Smooth muscle cell (in vitro differentiated cells): Measurements from ENCODE around the gene MLH3. TPM values are rescaled to one million over a fixed set of nuclear protein-coding genes. Genes with fewer than 3 reads are reported as not detected.

Experiments used
- DNase-seq: peaks from one replicate; lab custom pipeline; 2025; ENCODE audit not compliant: unreplicated experiment; lab: John Stamatoyannopoulos, UW
- H2AFZ ChIP-seq: fragments of 200-600 bp; sonication (generic); 2 replicates; pipeline ENCODE4 v1.6.0; 2016; ENCODE audit warnings: antibody characterized with exemption, low read depth, mild to moderate bottlenecking
- H3F3A ChIP-seq: fragments of 200-600 bp; sonication (generic); 2 replicates; pipeline ENCODE4 v1.6.0; 2017; ENCODE audit warnings: antibody characterized with exemption, low read depth
- H3K27ac ChIP-seq: fragments of 200-600 bp; sonication (generic); 2 replicates; pipeline ENCODE4 v1.5.1; 2016; ENCODE audit warnings: low read depth, mild to moderate bottlenecking
- H3K27me3 ChIP-seq: fragments of 200-600 bp; sonication (generic); 2 replicates; pipeline ENCODE4 v1.6.1; 2016; ENCODE audit warnings: low read depth, mild to moderate bottlenecking
- H3K36me3 ChIP-seq: fragments of 200-600 bp; sonication (generic); 2 replicates; pipeline ENCODE4 v1.5.1; 2016; ENCODE audit warnings: low read depth
- H3K4me1 ChIP-seq: fragments of 200-600 bp; sonication (generic); 2 replicates; pipeline ENCODE4 v1.5.1; 2016; ENCODE audit warnings: low read depth
- H3K4me2 ChIP-seq: fragments of 200-600 bp; sonication (generic); 2 replicates; pipeline ENCODE4 v1.6.0; 2016; ENCODE audit warnings: mild to moderate bottlenecking
- H3K4me3 ChIP-seq: fragments of 200-600 bp; sonication (generic); 2 replicates; pipeline ENCODE4 v1.5.1; 2016; ENCODE audit warnings: mild to moderate bottlenecking
- H3K79me2 ChIP-seq: fragments of 200-600 bp; sonication (generic); 2 replicates; pipeline ENCODE4 v1.6.0; 2016; ENCODE audit warnings: low read depth, mild to moderate bottlenecking
- H3K9ac ChIP-seq: fragments of 200-600 bp; sonication (generic); 2 replicates; pipeline ENCODE4 v1.6.0; 2016; ENCODE audit warnings: low read depth
- H3K9me3 ChIP-seq: fragments of 200-600 bp; sonication (generic); replicated peaks from 2 replicates; pipeline ENCODE4 v1.5.1; 2016; ENCODE audit warnings: low read depth
- H4K20me1 ChIP-seq: fragments of 200-600 bp; sonication (generic); 2 replicates; pipeline ENCODE4 v1.6.0; 2016; ENCODE audit warnings: low read depth
- CTCF ChIP-seq: fragments of 200-600 bp; sonication (generic); IDR thresholded peaks from 2 replicates; pipeline ENCODE4 v1.5.1; 2017; ENCODE audit warnings: borderline replicate concordance, mild to moderate bottlenecking, antibody characterized with exemption; ENCODE audit not compliant: insufficient read depth, poor library complexity, severe bottlenecking
- WGBS: methylation state at CpG from one replicate; pipeline ENCODE4 v1.1.7; 2016; ENCODE audit warnings: low lambda C conversion rate; 5-methylcytosine and 5-hydroxymethylcytosine counted together
- polyA plus RNA-seq: library from polyadenylated mRNA; unstranded; fragments of >200 nt; fragmentation: Nextera tagmentation; extraction: Ambion mirVana; gene quantifications from 2 replicates; pipeline ENCODE4 v1.2.1, GENCODE V29; 2016
- total RNA-seq: library from RNA; depleted of rRNA; stranded (reverse); fragments of >200 nt; gene quantifications from 2 replicates; pipeline ENCODE4 v1.2.3, GENCODE V29; 2014

Gene MLH3
- total and polyA plus RNA-seq, 2 experiments from 2014 or later, result 9.6 to 18.9 TPM

DNA sequence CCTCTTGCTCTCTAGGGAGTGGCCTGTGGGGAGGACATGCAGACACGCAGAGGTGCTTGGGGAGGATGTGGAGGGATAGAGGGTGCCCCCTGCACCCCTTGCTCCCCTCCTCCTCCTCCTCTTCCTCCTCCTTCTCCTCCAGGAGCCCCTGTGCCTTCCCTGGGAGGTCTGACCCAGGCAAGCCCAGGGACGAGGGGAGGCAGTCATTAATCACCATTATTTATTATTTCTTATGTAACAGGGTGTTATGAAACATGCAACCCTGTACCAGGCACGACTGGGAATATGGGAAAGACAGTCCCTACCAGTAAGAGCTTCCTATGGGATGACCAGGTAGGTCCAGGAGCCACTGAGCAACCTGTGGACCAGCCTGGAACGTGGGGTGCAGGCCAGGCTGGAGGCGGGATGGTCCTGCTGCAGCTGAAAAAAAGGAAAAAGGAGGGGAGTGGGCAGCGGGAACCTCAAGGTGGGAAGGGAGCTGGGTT, 73.3 kb downstream of the MLH3 start:
- H3F3A ChIP-seq, result no peaks in the 10 kb centered on the region
- no peak overlapping the region for H2AFZ ChIP-seq
- no peaks in the 10 kb centered on the region for H3K36me3 ChIP-seq
- H3K79me2 ChIP-seq, result no peaks in the 10 kb centered on the region
- no peaks in the 10 kb centered on the region for H3K27me3 ChIP-seq
- H3K4me1 ChIP-seq, result peaks cover 28% of the 10 kb centered on the region
- WGBS, result 74% methylated on average over 6 of the region's 6 CpGs
- H3K4me2 ChIP-seq, result no peak overlapping the region
- TF ChIP-seq CTCF, result no peak
- no peak overlapping the region for H3K4me3 ChIP-seq
- H3K9me3 ChIP-seq, result no peaks in the 10 kb centered on the region
- no peak for DNase-seq
- H3K27ac ChIP-seq, result no peak overlapping the region
- H3K9ac ChIP-seq, result no peak overlapping the region
- H4K20me1 ChIP-seq, result no peaks in the 10 kb centered on the region

- H3K4me1 ChIP-seq, result peaks cover 28% of the 10 kb centered on the region
Measured at GRCh38 chr14:74977164-74977900, 73.9 kb downstream of the MLH3 start.

DNA sequence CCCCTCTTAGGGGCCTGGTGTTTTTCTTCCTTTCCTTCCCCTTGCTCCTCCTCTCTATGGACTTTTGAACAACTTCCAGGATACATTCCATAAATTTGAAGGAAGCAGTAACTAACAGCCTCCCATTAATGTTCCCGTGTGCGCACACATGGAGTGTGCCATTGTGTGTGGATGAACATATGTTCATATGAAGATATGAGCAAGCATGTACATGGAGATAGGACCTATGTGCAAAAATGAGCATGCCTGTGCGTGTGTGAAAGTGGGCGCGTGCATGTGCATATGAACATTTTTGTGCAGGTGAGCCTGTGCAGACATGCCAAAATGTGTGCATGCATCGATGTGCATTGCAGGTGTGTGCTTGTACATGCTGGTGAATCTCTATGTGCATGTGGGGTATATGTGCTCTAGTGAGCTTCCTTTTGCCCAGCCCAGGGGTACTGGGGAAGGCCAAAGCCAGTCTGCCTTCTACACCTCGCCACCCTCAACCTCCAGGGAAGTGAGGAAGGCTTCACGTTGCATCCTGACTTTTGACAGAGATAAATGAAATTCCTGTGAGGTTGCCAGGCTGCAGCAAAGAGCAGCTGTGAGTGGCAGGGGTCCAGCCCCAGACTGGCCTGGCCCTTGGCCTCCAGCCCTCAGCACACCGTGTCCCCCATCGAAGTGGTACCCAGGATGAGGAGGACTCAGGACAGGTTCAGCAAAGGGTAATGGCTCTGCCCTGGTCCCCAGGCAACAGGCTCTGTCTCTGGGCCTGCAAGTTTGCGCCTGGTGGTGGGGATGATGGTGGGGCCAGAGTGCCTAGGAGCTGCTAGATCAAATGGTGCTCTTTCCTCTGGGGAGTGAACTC, 74.8 kb downstream of the MLH3 start:
- H3K4me1 ChIP-seq, result peaks cover 27% of the 10 kb centered on the region
- H3K4me3 ChIP-seq, result no peak overlapping the region
- no peak overlapping the region for H3K4me2 ChIP-seq
- H3K9me3 ChIP-seq, result no peaks in the 10 kb centered on the region
- no peak for DNase-seq
- no peaks in the 10 kb centered on the region for H3K36me3 ChIP-seq
- H3K9ac ChIP-seq, result no peak overlapping the region
- no peak overlapping the region for H2AFZ ChIP-seq
- H3K27ac ChIP-seq, result no peak overlapping the region
- H3K79me2 ChIP-seq, result no peaks in the 10 kb centered on the region
- H3F3A ChIP-seq, result no peaks in the 10 kb centered on the region
- no peaks in the 10 kb centered on the region for H4K20me1 ChIP-seq
- H3K27me3 ChIP-seq, result no peaks in the 10 kb centered on the region
- TF ChIP-seq CTCF, result no peak
- 92% methylated on average over 11 of the region's 11 CpGs for WGBS

More at GRCh38 chr14:74977164-74977900, 73.9 kb downstream of the MLH3 start:
- DNase-seq, result no peak
- Histone ChIP-seq H3K79me2 (no peaks in the 10 kb centered on the region), H3K4me2 (no peak overlapping the region), H3K27me3 (no peaks in the 10 kb centered on the region), H3K36me3 (no peaks in the 10 kb centered on the region), H3K9ac (no peak overlapping the region), H2AFZ (no peak overlapping the region), H3K27ac (no peak overlapping the region), H4K20me1 (no peaks in the 10 kb centered on the region), H3K4me3 (no peak overlapping the region), H3K9me3 (no peaks in the 10 kb centered on the region), H3F3A (no peaks in the 10 kb centered on the region)
- TF ChIP-seq CTCF, result no peak
- WGBS, result 93% methylated on average over 7 of the region's 12 CpGs
